Measurements from ENCODE around the gene C9orf50.

The C9orf50 gene

GRCh38 chr9:129586685-129587084 is 34.2 kb downstream of the C9orf50 start:
- H3K36me3 ChIP-seq (ENCODE audit: control insufficient read depth, insufficient read depth, low read length), result no peaks in the 10 kb centered on the region
- H2AFZ ChIP-seq, result no peak overlapping the region
- no peak overlapping the region for H3K4me3 ChIP-seq (ENCODE audit: low read depth, low read length)
- no peak overlapping the region for H3K9ac ChIP-seq
- no peak overlapping the region for H3K27ac ChIP-seq
- no peak for TF ChIP-seq CTCF (IDR thresholded peaks at IDR 0.05)
- H3K27me3 ChIP-seq (ENCODE audit: control insufficient read depth, insufficient read depth, low read length), result no peaks in the 10 kb centered on the region
- no peaks in the 10 kb centered on the region for H3K9me3 ChIP-seq (ENCODE audit: control insufficient read depth, low read length)
- no peaks in the 10 kb centered on the region for H3K4me1 ChIP-seq
- H3K4me2 ChIP-seq (ENCODE audit: low read length), result no peak overlapping the region
- H3K79me2 ChIP-seq, result no peaks in the 10 kb centered on the region

DNA sequence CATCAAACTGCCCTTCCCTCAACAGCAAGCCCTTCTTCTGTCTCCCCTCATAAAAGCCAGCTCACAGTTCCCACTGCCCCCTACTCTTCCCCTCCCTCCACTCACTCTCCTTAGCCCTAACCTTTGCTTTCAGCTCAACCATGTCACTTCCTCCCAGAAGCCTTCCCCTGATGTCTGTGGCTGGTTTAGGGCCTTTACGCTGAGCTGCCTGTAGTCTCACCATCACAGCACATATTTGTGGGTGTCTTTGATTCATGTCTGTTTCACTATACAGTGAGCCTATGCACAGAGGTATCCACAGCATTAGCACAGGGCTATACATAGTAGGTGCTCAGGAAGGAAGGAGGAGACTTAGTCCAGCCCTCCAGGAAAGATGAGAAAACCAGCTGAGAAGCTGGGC is 34.7 kb downstream of the C9orf50 start:
- no peak overlapping the region for H2AFZ ChIP-seq
- H3K9me3 ChIP-seq (ENCODE audit: control insufficient read depth, low read length), result no peaks in the 10 kb centered on the region
- no peaks in the 10 kb centered on the region for H3K27me3 ChIP-seq (ENCODE audit: control insufficient read depth, insufficient read depth, low read length)
- no peak overlapping the region for H3K4me2 ChIP-seq (ENCODE audit: low read length)
- no peaks in the 10 kb centered on the region for H3K4me1 ChIP-seq
- no peak for TF ChIP-seq CTCF (IDR thresholded peaks at IDR 0.05)
- no peak overlapping the region for H3K27ac ChIP-seq
- H3K4me3 ChIP-seq (ENCODE audit: low read depth, low read length), result no peak overlapping the region
- no peaks in the 10 kb centered on the region for H3K79me2 ChIP-seq
- no peaks in the 10 kb centered on the region for H3K36me3 ChIP-seq (ENCODE audit: control insufficient read depth, insufficient read depth, low read length)
- H3K9ac ChIP-seq, result no peak overlapping the region

DNA sequence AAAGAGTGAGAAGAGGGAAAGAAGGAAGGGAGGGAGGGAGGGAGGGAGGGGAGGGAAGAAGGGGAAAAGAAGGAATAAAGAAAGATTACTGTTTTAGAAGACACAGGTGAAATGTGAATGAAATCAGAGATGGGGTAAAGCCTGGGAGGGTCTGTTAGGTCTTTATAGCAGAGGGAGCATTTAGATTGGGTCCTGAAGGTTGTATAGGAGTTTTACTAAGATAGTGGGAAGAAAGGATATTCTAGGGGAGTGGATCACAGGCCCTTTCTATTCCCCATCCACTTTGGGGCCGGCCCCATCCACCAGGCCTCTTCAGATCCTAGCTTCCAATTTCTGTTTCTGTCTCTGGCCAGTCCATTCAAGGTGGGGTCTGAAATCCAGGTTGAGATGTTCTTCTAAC is 35.5 kb downstream of the C9orf50 start:
- no peak overlapping the region for H3K9ac ChIP-seq
- H2AFZ ChIP-seq, result no peak overlapping the region
- H3K4me2 ChIP-seq (ENCODE audit: low read length), result no peak overlapping the region
- H3K79me2 ChIP-seq, result no peaks in the 10 kb centered on the region
- no peaks in the 10 kb centered on the region for H3K4me1 ChIP-seq
- no peaks in the 10 kb centered on the region for H3K36me3 ChIP-seq (ENCODE audit: control insufficient read depth, insufficient read depth, low read length)
- H3K4me3 ChIP-seq (ENCODE audit: low read depth, low read length), result no peak overlapping the region
- H3K9me3 ChIP-seq (ENCODE audit: control insufficient read depth, low read length), result no peaks in the 10 kb centered on the region
- no peak overlapping the region for H3K27ac ChIP-seq
- TF ChIP-seq CTCF (IDR thresholded peaks at IDR 0.05), result no peak
- no peaks in the 10 kb centered on the region for H3K27me3 ChIP-seq (ENCODE audit: control insufficient read depth, insufficient read depth, low read length)

DNA sequence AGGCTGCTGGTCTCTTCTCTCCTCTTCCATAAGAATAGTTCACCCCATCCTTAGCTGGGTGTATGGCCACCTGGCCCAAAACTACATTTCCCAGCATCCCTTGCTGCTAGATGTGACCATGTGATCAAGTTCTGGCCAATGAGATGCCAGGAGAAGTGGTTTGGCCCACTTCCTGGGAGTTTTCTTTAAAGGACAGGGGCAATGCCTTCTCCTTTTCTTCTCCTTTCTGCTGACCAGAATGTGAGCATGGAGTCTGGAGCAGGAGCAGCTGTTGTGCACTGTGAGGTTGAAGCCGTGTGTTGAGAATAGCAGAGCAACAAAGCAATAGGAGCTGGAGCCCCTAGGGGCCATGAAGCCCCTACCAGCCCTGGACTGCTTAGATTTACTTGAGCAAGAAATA is 36.8 kb downstream of the C9orf50 start:
- H3K36me3 ChIP-seq (ENCODE audit: control insufficient read depth, insufficient read depth, low read length), result no peaks in the 10 kb centered on the region
- no peaks in the 10 kb centered on the region for H3K4me1 ChIP-seq
- no peak overlapping the region for H3K4me3 ChIP-seq (ENCODE audit: low read depth, low read length)
- H3K27ac ChIP-seq, result no peak overlapping the region
- H3K4me2 ChIP-seq (ENCODE audit: low read length), result peak overlapping the region; percentile 25
- no peaks in the 10 kb centered on the region for H3K9me3 ChIP-seq (ENCODE audit: control insufficient read depth, low read length)
- H2AFZ ChIP-seq, result no peak overlapping the region
- no peak for TF ChIP-seq CTCF (IDR thresholded peaks at IDR 0.05)
- no peaks in the 10 kb centered on the region for H3K27me3 ChIP-seq (ENCODE audit: control insufficient read depth, insufficient read depth, low read length)
- no peaks in the 10 kb centered on the region for H3K79me2 ChIP-seq
- no peak overlapping the region for H3K9ac ChIP-seq

DNA sequence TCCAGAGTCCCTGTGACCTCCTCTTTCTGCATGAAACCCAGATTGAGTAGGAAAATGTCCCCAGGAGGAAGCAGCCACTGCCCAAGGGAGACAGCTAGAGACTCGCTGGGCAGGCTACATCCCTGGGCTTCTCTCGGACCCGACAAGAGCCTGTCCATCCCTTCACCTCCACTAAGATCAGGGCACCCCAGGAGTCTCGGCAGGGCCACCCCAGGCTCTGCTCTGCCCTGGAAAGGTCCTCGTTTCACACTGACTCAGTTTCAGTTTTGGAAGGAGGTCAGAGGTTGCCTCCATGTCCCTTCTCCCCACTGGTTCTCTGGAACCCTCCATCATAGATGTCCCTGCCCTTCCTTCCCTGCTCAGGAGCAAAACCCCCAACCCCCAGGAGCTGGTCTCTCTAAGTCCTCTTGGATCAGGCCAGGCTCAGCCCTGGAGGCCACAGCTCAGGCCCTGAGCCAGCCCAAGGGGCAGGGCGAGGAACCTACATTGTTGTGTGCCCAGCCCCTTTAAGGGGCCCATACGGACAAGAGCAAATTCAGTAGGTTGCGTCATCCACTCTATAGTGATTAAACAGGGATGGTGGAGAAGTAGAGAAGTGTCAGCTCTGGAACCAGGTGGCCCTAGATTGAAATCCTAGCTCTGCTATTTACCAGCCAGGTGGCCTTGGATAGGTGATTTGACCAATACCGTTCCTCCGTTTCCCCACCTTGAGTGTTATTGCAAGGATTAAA is 37.4 kb downstream of the C9orf50 start:
- no peak overlapping the region for H3K27ac ChIP-seq
- TF ChIP-seq CTCF (IDR thresholded peaks at IDR 0.05), result no peak
- no peaks in the 10 kb centered on the region for H3K36me3 ChIP-seq (ENCODE audit: control insufficient read depth, insufficient read depth, low read length)
- no peaks in the 10 kb centered on the region for H3K9me3 ChIP-seq (ENCODE audit: control insufficient read depth, low read length)
- no peak overlapping the region for H2AFZ ChIP-seq
- no peaks in the 10 kb centered on the region for H3K79me2 ChIP-seq
- no peak overlapping the region for H3K4me3 ChIP-seq (ENCODE audit: low read depth, low read length)
- H3K4me2 ChIP-seq (ENCODE audit: low read length), result no peak overlapping the region
- no peaks in the 10 kb centered on the region for H3K27me3 ChIP-seq (ENCODE audit: control insufficient read depth, insufficient read depth, low read length)
- no peaks in the 10 kb centered on the region for H3K4me1 ChIP-seq
- H3K9ac ChIP-seq, result no peak overlapping the region

Measured in parathyroid adenoma (tissue), 2 donors.